Measurements from ENCODE around the gene KCNQ1OT1. TPM values are rescaled to one million over a fixed set of nuclear protein-coding genes. Genes with fewer than 3 reads are reported as not detected.

KCNQ1OT1 gene
- total and polyA plus RNA-seq, 2 of the 4 experiments (the other 2 are of a cell fraction) = 0.14 to 2.0 TPM

DNA sequence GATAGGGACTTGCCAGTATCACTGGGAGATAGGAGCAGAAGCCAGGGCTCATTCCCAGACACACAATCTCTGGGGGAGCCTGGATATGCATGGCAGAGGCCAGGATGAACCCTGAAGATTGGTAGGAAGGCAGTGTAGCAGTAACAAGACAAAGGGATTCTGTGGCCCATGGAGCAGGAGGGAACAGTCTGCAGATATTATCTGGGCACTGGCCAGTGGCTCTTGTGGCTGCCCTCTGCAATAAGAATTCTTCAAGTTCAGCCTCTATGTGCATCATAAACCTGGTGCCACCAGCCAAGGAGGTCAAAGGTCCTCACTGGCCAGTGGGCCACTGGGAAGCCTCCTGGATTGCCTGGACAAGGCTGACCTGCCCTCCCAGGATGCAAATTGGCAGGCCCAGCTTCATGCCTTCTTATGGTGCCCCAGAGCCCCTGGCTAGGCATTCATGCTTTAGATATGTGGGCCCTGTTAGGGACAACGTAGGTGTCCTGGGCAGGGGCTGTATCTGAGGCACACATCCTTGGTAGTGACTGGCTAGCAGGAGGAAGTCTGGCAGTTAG, 29.2 kb downstream of the KCNQ1OT1 start:
- dilution Hi-C loops (cut with HindIII; ENCODE audit: low sequenced_read_pairs, unreplicated experiment) = no loop called here

More for the DNA sequence above, 29.2 kb downstream of the KCNQ1OT1 start:
- Histone ChIP-seq H3K27ac (ENCODE audit: insufficient read depth, low read length) (no peak overlapping the region), H3K27me3 (ENCODE audit: control insufficient read depth, insufficient read depth, low read length) (peaks cover 6% of the 10 kb centered on the region; the same call in 1 of the 2 replicates), H3K9me3 (ENCODE audit: control insufficient read depth, insufficient read depth, low read length) (no peaks in the 10 kb centered on the region), H2AFZ (replicated peaks; ENCODE audit: low read length, poor library complexity) (no peak overlapping the region), H4K5ac (ENCODE audit: low read depth, low read length) (no peak overlapping the region), H4K8ac (ENCODE audit: low read depth in 2 of 2, low read length in 2 of 2) (no peak overlapping the region), H3K4me2 (ENCODE audit: low read depth, low read length) (no peak overlapping the region), H2BK120ac (ENCODE audit: low read depth, low read length) (no peak overlapping the region), H3K23ac (ENCODE audit: low read depth, low read length) (no peak overlapping the region), H4K91ac (ENCODE audit: insufficient read depth, low read depth, low read length) (no peak overlapping the region), H3K4ac (ENCODE audit: low read depth, low read length) (no peak overlapping the region), H2BK5ac (ENCODE audit: low read depth, low read length, poor library complexity, severe bottlenecking) (no peak overlapping the region), H3K79me1 (ENCODE audit: low read depth in 1 of 2, low read length in 2 of 2) (peaks cover 15 to 56% of the 10 kb centered on the region in 2 experiments; a peak in 3 of 4 replicates), H3K4me3 (ENCODE audit: insufficient read depth, low read depth, low read length) (no peak overlapping the region), H3K9ac (ENCODE audit: low read depth, low read length) (no peak overlapping the region), H3K4me1 (ENCODE audit: control insufficient read depth, insufficient read depth, low read length) (no peaks in the 10 kb centered on the region), H3K9me1 (ENCODE audit: insufficient read depth, low read length) (peaks cover 8% of the 10 kb centered on the region; the same call in 1 of the 2 replicates), H3K14ac (replicated peaks; ENCODE audit: low read depth, low read length) (no peak overlapping the region), H2BK15ac (ENCODE audit: low read depth, low read length) (no peak overlapping the region), H2BK20ac (ENCODE audit: low read depth, low read length) (no peak overlapping the region), H2AK9ac (replicated peaks; ENCODE audit: low read depth, low read length, poor library complexity) (no peak overlapping the region), H4K20me1 (ENCODE audit: insufficient read depth, low read length) (peaks cover 78% of the 10 kb centered on the region), H3K56ac (ENCODE audit: extremely low read depth, insufficient read depth, low read length) (no peak overlapping the region), H2AK5ac (ENCODE audit: low read depth, low read length) (no peak overlapping the region), H3K36me3 (ENCODE audit: control insufficient read depth, insufficient read depth, low read length) (peaks cover 7% of the 10 kb centered on the region), H3K18ac (ENCODE audit: low read depth, low read length) (no peak overlapping the region)
- no TSS peak for BruUV-seq (replicated peaks)
- DNase-seq (no peak), ATAC-seq (ENCODE audit: low read depth) (no peak)
- in situ Hi-C loops (cut with MboI; ENCODE audit: low sequenced_read_pairs) (no loop called here), intact Hi-C loops (cut with micrococcal nuclease) (no loop called here)
- TF ChIP-seq MAFK (IDR thresholded peaks at IDR 0.05; ENCODE audit: low read depth, low read length) (no peak), RFX5 (IDR thresholded peaks at IDR 0.05; ENCODE audit: low read depth, low read length) (no peak), FOS (IDR thresholded peaks at IDR 0.05; ENCODE audit: low read depth, low read length) (no peak), BHLHE40 (IDR thresholded peaks at IDR 0.05; ENCODE audit: low read depth, low read length) (no peak), CHD1 (IDR thresholded peaks at IDR 0.05; ENCODE audit: low read depth, low read length) (no peak), RAD21 (IDR thresholded peaks at IDR 0.05; ENCODE audit: low read length) (no peak), CEBPB (IDR thresholded peaks at IDR 0.05; ENCODE audit: low read depth, low read length) (no peak), SMC3 (IDR thresholded peaks at IDR 0.05; ENCODE audit: low read depth, low read length) (no peak)
- TF ChIP-seq, protein P1, sequence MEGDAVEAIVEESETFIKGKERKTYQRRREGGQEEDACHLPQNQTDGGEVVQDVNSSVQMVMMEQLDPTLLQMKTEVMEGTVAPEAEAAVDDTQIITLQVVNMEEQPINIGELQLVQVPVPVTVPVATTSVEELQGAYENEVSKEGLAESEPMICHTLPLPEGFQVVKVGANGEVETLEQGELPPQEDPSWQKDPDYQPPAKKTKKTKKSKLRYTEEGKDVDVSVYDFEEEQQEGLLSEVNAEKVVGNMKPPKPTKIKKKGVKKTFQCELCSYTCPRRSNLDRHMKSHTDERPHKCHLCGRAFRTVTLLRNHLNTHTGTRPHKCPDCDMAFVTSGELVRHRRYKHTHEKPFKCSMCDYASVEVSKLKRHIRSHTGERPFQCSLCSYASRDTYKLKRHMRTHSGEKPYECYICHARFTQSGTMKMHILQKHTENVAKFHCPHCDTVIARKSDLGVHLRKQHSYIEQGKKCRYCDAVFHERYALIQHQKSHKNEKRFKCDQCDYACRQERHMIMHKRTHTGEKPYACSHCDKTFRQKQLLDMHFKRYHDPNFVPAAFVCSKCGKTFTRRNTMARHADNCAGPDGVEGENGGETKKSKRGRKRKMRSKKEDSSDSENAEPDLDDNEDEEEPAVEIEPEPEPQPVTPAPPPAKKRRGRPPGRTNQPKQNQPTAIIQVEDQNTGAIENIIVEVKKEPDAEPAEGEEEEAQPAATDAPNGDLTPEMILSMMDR (conservative IDR thresholded peaks at IDR 0.05; ENCODE audit: low read depth, low read length) = no peak
- TF ChIP-seq, protein P2, sequence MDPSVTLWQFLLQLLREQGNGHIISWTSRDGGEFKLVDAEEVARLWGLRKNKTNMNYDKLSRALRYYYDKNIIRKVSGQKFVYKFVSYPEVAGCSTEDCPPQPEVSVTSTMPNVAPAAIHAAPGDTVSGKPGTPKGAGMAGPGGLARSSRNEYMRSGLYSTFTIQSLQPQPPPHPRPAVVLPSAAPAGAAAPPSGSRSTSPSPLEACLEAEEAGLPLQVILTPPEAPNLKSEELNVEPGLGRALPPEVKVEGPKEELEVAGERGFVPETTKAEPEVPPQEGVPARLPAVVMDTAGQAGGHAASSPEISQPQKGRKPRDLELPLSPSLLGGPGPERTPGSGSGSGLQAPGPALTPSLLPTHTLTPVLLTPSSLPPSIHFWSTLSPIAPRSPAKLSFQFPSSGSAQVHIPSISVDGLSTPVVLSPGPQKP (IDR thresholded peaks at IDR 0.05; ENCODE audit: borderline replicate concordance, low read depth, low read length) = no peak
- TF ChIP-seq, protein P3, sequence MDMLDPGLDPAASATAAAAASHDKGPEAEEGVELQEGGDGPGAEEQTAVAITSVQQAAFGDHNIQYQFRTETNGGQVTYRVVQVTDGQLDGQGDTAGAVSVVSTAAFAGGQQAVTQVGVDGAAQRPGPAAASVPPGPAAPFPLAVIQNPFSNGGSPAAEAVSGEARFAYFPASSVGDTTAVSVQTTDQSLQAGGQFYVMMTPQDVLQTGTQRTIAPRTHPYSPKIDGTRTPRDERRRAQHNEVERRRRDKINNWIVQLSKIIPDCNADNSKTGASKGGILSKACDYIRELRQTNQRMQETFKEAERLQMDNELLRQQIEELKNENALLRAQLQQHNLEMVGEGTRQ (IDR thresholded peaks at IDR 0.05; ENCODE audit: low read depth, low read length) = no peak
- ChIA-PET POLR2A (ENCODE audit: unreplicated experiment) (no interaction called here), CTCF (no interaction called here)
- WGBS, 2 experiments (ENCODE audit: extremely low coverage in 2 of 2, insufficient read length in 1 of 2) = no CpG with 5 or more reads among the region's 1 CpG
